ENCODE data around the gene CCDC141. TPM values are rescaled to one million over a fixed set of nuclear protein-coding genes. Genes with fewer than 3 reads are reported as not detected.
"Not testable (repeated sequence)": the region's sequence is repeated elsewhere in the genome, so short reads cannot be mapped to it uniquely, and the experiment has no call there.

Gene CCDC141, protein sequence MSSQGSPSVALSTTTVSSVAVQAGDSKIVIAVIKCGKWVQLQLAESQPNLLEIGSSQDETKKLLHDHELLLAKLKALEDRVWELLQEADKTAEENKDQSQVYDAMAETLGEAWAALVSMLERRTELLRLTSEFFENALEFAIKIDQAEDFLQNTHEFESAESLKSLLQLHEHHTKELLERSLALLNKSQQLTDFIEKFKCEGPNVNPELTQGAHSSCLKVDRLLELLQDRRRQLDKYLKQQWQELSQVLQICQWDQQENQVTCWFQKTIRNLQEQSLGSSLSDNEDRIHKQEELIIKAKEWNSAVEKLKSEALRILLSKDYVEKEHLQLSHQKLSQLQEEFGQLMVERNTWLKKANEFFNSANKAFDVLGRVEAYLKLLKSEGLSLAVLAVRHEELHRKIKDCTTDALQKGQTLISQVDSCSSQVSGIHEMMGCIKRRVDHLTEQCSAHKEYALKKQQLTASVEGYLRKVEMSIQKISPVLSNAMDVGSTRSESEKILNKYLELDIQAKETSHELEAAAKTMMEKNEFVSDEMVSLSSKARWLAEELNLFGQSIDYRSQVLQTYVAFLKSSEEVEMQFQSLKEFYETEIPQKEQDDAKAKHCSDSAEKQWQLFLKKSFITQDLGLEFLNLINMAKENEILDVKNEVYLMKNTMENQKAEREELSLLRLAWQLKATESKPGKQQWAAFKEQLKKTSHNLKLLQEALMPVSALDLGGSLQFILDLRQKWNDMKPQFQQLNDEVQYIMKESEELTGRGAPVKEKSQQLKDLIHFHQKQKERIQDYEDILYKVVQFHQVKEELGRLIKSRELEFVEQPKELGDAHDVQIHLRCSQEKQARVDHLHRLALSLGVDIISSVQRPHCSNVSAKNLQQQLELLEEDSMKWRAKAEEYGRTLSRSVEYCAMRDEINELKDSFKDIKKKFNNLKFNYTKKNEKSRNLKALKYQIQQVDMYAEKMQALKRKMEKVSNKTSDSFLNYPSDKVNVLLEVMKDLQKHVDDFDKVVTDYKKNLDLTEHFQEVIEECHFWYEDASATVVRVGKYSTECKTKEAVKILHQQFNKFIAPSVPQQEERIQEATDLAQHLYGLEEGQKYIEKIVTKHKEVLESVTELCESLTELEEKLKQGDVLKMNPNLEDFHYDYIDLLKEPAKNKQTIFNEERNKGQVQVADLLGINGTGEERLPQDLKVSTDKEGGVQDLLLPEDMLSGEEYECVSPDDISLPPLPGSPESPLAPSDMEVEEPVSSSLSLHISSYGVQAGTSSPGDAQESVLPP (N-terminal part only)
- total RNA-seq, result 10 to 100 TPM; 11.6 to 39.2 (median 35.1) TPM
- polyA plus RNA-seq, result 10 to 100 TPM in 1 of 2 donors, 1 to 10 TPM in 1; 8.2 to 16.7 TPM
- total RNA-seq, result 105 reads per million, percentile 85 among the genes with 10 or more reads in this experiment

GRCh38 chr2:179049546-179050311 lies at the start of gene CCDC141:
Gene CCDC141, minus strand, starts transcription at chr2:179050137. Its CDS starts 196 bp downstream, at chr2:179049941.
- Histone ChIP-seq H3K27ac (ENCODE audit: low read depth, low read length) (peak within 1 kb of the TSS; percentile 81), H3K36me3 (ENCODE audit: control insufficient read depth in 2 of 3, insufficient read depth in 3 of 3, low read length in 3 of 3) (peaks cover 0 to 7% (median 0%) of the 10 kb centered on the region in 3 experiments), H3K4me1 (ENCODE audit: control insufficient read depth in 2 of 2, insufficient read depth in 2 of 2, low read length in 2 of 2) (peaks cover 4 to 36% of the 10 kb centered on the region in 2 donors), H3K4me3 (ENCODE audit: low read length) (peak within 1 kb of the TSS; percentile 56), H3K27me3 (ENCODE audit: control insufficient read depth in 2 of 2, insufficient read depth in 2 of 2, low read length in 2 of 2) (no peaks in the 10 kb centered on the region), H3K9me3 (ENCODE audit: control insufficient read depth in 2 of 3, low read length in 3 of 3) (no peaks in the 10 kb centered on the region)
- Mint-ChIP-seq H3K4me3 (peak within 1 kb of the TSS; percentile 79 to 97 (median 93)), H3K4me1 (peaks cover 10 to 67% (median 52%) of the 10 kb centered on the region in 7 donors), H3K27ac (peak within 1 kb of the TSS; percentile 89 to 99 (median 97)), H3K9me3 (peaks cover 0 to 10% (median 2%) of the 10 kb centered on the region in 11 donors), H3K27me3 (no peaks in the 10 kb centered on the region), H3K36me3 (peaks cover 0 to 22% (median 16%) of the 10 kb centered on the region in 5 donors)
- ATAC-seq (peak; percentile 78), DNase-seq (peak; percentile 7 to 57 (median 40))
- intact Hi-C loops (cut with micrococcal nuclease), result loop anchor here (1.0 to 10.0 kb wide), 10 partner anchors 9 to 1935 kb away; partner anchors contain the start of genes RBM45 (in 1 of the 2), SESTD1 (in 1 of the 2) and UBE2E3 (in 1 of the 2)
- ChIA-PET POLR2A (interaction anchor here (0.7 to 3.6 kb wide), 8 partner anchors 9 to 134 kb away, joined by 3 to 42 read pairs (median 4); no protein-coding TSS in a partner anchor), CTCF (interaction anchor here (0.7 to 1.4 kb wide), 5 partner anchors 17 to 1742 kb away, joined by 3 to 5 read pairs (median 3); no protein-coding TSS in a partner anchor)

DNA sequence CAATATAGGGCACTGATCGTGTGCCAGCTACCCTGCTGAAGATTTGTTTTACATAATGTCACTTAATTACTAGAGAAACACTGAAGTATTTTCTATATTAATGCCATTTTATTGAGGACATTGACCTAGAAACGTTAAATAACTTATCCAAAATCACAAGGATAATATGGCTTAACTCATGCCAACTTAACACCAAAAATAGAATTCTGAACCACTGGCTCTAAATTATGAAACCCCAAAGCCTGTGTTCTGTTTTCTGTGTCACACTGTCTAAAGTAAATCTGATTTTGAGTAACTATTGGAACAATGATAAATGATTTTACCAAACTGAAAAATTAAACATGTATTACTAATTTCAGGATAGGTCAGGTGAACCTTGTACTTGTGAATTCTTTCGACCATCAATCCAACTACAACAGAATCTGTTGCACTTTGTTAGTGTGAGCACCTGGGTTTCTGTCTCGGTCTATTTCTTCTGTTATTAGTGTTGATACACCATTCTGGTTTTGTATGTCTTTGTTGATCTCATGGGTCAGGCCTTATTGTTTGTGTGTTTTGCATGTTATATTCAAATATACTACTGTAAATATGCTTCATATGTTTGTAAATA lies 48.2 kb upstream of the CCDC141 start:
- Histone ChIP-seq H3K4me1 (ENCODE audit: control insufficient read depth in 2 of 2, insufficient read depth in 2 of 2, low read length in 2 of 2) (peaks cover 9 to 14% of the 10 kb centered on the region in 2 donors), H3K4me3 (ENCODE audit: low read length) (no peak overlapping the region), H3K27ac (ENCODE audit: low read depth, low read length) (no peak overlapping the region), H3K36me3 (ENCODE audit: control insufficient read depth in 2 of 3, insufficient read depth in 3 of 3, low read length in 3 of 3) (no peaks in the 10 kb centered on the region), H3K27me3 (ENCODE audit: control insufficient read depth in 2 of 2, insufficient read depth in 2 of 2, low read length in 2 of 2) (no peaks in the 10 kb centered on the region), H3K9me3 (ENCODE audit: control insufficient read depth in 2 of 3, low read length in 3 of 3) (no peaks in the 10 kb centered on the region)
- Mint-ChIP-seq H3K4me3 (no peak overlapping the region), H3K4me1 (peaks cover 7 to 29% (median 21%) of the 10 kb centered on the region in 7 donors), H3K36me3 (peaks cover 0 to 10% (median 0%) of the 10 kb centered on the region in 5 donors), H3K9me3 (peaks cover 0 to 9% (median 3%) of the 10 kb centered on the region in 11 donors), H3K27ac (peak overlapping the region in 1 of 9 donors; percentile 9), H3K27me3 (no peaks in the 10 kb centered on the region)
- ChIA-PET CTCF (no interaction called here), POLR2A (no interaction called here)
- intact Hi-C loops (cut with micrococcal nuclease), result loop anchor here (5.0 kb wide), 2 partner anchors 46 to 66 kb away; partner anchors contain the start of gene CCDC141 (in 1 of the 2)
- no peak for DNase-seq
- ATAC-seq, result no peak

DNA sequence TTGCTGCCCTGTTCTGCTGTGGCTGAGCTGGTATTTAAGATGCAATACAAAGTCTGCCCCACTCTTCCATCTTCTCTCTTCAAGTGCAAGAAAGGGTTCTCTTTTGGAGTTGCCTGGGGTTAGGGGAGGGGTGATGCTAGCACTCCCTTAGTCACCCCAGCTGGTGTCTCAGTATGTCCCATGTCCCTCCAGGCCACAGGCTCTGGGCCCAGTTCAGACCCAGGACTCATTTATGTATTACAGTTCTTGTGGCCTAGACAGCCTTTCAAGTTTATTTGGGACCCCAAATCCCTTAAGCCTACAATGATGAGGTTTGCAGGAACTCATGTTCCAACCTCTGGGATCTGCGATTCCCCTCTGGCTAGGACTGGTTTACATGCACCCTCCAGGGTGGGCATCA lies 47.2 kb upstream of the CCDC141 start:
- intact Hi-C loops (cut with micrococcal nuclease), result loop anchor here (5.0 kb wide), 2 partner anchors 45 to 65 kb away; partner anchors contain the start of gene CCDC141 (in 1 of the 2)
- CTCF ChIA-PET, result no interaction called here
- H3K4me1 Mint-ChIP-seq, result peaks cover 7 to 34% (median 21%) of the 10 kb centered on the region in 7 donors

DNA sequence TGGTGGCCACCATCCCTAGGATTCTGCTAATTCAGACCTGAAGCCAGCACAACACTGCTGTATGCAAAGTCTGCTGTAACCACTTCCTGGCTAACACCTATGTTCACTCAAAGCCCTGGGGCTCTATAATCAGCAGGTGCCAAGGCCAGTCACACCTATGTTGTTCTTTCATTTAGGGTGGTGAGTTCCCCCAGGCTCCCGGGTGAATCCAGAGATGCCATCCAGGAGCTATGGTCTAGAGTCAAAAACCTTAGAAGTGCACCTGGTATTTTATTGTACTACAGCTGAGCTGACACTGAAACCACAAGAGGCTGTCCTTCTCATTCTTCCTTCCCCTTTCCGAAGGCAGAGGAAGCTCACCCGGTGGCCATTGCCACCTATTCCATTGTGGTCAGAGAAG lies 46.2 kb upstream of the CCDC141 start:
- Histone ChIP-seq H3K27me3 (ENCODE audit: control insufficient read depth in 2 of 2, insufficient read depth in 2 of 2, low read length in 2 of 2) (no peaks in the 10 kb centered on the region), H3K9me3 (ENCODE audit: control insufficient read depth in 2 of 3, low read length in 3 of 3) (no peaks in the 10 kb centered on the region), H3K4me1 (ENCODE audit: control insufficient read depth in 2 of 2, insufficient read depth in 2 of 2, low read length in 2 of 2) (peaks cover 9 to 14% of the 10 kb centered on the region in 2 donors), H3K27ac (ENCODE audit: low read depth, low read length) (no peak overlapping the region), H3K36me3 (ENCODE audit: control insufficient read depth in 2 of 3, insufficient read depth in 3 of 3, low read length in 3 of 3) (no peaks in the 10 kb centered on the region), H3K4me3 (ENCODE audit: low read length) (peak overlapping the region; percentile 27)
- peak overlapping the region; percentile 3 to 64 (median 26) for H3K4me3 Mint-ChIP-seq
- intact Hi-C loops (cut with micrococcal nuclease), result loop anchor here (1.0 to 5.0 kb wide), 3 partner anchors 10 to 64 kb away; partner anchors contain the start of gene CCDC141 (in 1 of the 2)
- H3K36me3 Mint-ChIP-seq, result peaks cover 0 to 9% (median 0%) of the 10 kb centered on the region in 5 donors
- peaks cover 0 to 14% (median 5%) of the 10 kb centered on the region in 11 donors for H3K9me3 Mint-ChIP-seq
- H3K27ac Mint-ChIP-seq, result peak overlapping the region in 8 of 9 donors; percentile 3 to 77 (median 31)
- ChIA-PET CTCF (interaction anchor here (1.1 kb wide), 1 partner anchor 10 kb away, joined by 3 read pairs; no protein-coding TSS in a partner anchor), POLR2A (no interaction called here)
- DNase-seq (peak in 6 of 9 donors; percentile 8 to 33 (median 25)), ATAC-seq (peak; percentile 65)
- H3K4me1 Mint-ChIP-seq, result peaks cover 7 to 34% (median 21%) of the 10 kb centered on the region in 7 donors
- H3K27me3 Mint-ChIP-seq, result no peaks in the 10 kb centered on the region

More for the DNA sequence above, 47.2 kb upstream of the CCDC141 start:
- Histone ChIP-seq H3K27me3 (ENCODE audit: control insufficient read depth in 2 of 2, insufficient read depth in 2 of 2, low read length in 2 of 2) (no peaks in the 10 kb centered on the region), H3K36me3 (ENCODE audit: control insufficient read depth in 2 of 3, insufficient read depth in 3 of 3, low read length in 3 of 3) (no peaks in the 10 kb centered on the region), H3K4me1 (ENCODE audit: control insufficient read depth in 2 of 2, insufficient read depth in 2 of 2, low read length in 2 of 2) (peaks cover 9 to 14% of the 10 kb centered on the region in 2 donors), H3K9me3 (ENCODE audit: control insufficient read depth in 2 of 3, low read length in 3 of 3) (no peaks in the 10 kb centered on the region), H3K4me3 (ENCODE audit: low read length) (no peak overlapping the region), H3K27ac (ENCODE audit: low read depth, low read length) (no peak overlapping the region)
- peaks cover 0 to 10% (median 0%) of the 10 kb centered on the region in 5 donors for H3K36me3 Mint-ChIP-seq
- peak overlapping the region in 1 of 10 donors; percentile 16 for H3K4me3 Mint-ChIP-seq
- peak overlapping the region in 2 of 9 donors; percentile 11 to 51 for H3K27ac Mint-ChIP-seq
- no peaks in the 10 kb centered on the region for H3K27me3 Mint-ChIP-seq
- DNase-seq (no peak), ATAC-seq (no peak)
- H3K9me3 Mint-ChIP-seq, result peaks cover 0 to 10% (median 3%) of the 10 kb centered on the region in 11 donors
- POLR2A ChIA-PET, result no interaction called here

- peak in 1 of 9 donors; percentile 7 for DNase-seq
- Mint-ChIP-seq H3K36me3 (peaks cover 0 to 11% (median 3%) of the 10 kb centered on the region in 5 donors), H3K9me3 (peaks cover 3 to 15% (median 5%) of the 10 kb centered on the region in 11 donors), H3K4me1 (peaks cover 7 to 34% (median 21%) of the 10 kb centered on the region in 7 donors)
- H3K4me1 ChIP-seq (ENCODE audit: control insufficient read depth in 2 of 2, insufficient read depth in 2 of 2, low read length in 2 of 2), result peaks cover 9 to 14% of the 10 kb centered on the region in 2 donors
- H3K27ac ChIP-seq (ENCODE audit: low read depth, low read length); H3K9me3 ChIP-seq (ENCODE audit: control insufficient read depth in 2 of 3, low read length in 3 of 3); CTCF ChIA-PET; H3K4me3 Mint-ChIP-seq; H3K27ac Mint-ChIP-seq; intact Hi-C loops (cut with micrococcal nuclease); H3K27me3 Mint-ChIP-seq; H3K4me3 ChIP-seq (ENCODE audit: low read length); H3K36me3 ChIP-seq (ENCODE audit: control insufficient read depth in 2 of 3, insufficient read depth in 3 of 3, low read length in 3 of 3); POLR2A ChIA-PET; ATAC-seq; H3K27me3 ChIP-seq (ENCODE audit: control insufficient read depth in 2 of 2, insufficient read depth in 2 of 2, low read length in 2 of 2): not testable (repeated sequence)
Measured at GRCh38 chr2:179092912-179093311, 43.0 kb upstream of the CCDC141 start.

Measured in naive thymus-derived CD4-positive, alpha-beta T cell (primary cell).